Mesenchymal stem cell (in vitro differentiated cells and primary cell): Measurements from ENCODE around the gene PTPRN2.

Experiments used
- DNase-seq: peaks from one replicate; pipeline ENCODE4 v3.0.0-alpha.2; 2013
- H2AFZ ChIP-seq: one replicate; pipeline ENCODE4 v1.6.1; 2013; ENCODE audit warnings: low read depth, mild to moderate bottlenecking, control low read depth, inconsistent platforms, low read length, moderate library complexity
- H2AK5ac ChIP-seq: 2 replicates; pipeline ENCODE4 v1.6.1; 2013; ENCODE audit warnings: low read length, moderate library complexity, mild to moderate bottlenecking, inconsistent platforms; ENCODE audit not compliant: severe bottlenecking
- H2BK120ac ChIP-seq: one replicate; pipeline ENCODE4 v1.6.1; 2013; ENCODE audit warnings: low read depth, mild to moderate bottlenecking, inconsistent platforms, low read length, moderate library complexity
- H2BK12ac ChIP-seq, 2 experiments: one replicate each; pipeline ENCODE4 v1.6.1; 2013; ENCODE audit warnings: inconsistent platforms in 2 of 2, low read length in 2 of 2, mild to moderate bottlenecking in 2 of 2, moderate library complexity in 2 of 2, control low read depth in 1 of 2
- H2BK15ac ChIP-seq: one replicate; pipeline ENCODE4 v1.6.1; 2013; ENCODE audit warnings: mild to moderate bottlenecking, low read depth, inconsistent platforms; ENCODE audit not compliant: poor library complexity, severe bottlenecking
- H2BK5ac ChIP-seq: 2 replicates; pipeline ENCODE4 v1.6.1; 2013; ENCODE audit warnings: low read depth, mild to moderate bottlenecking, low read length, control low read depth, inconsistent platforms; ENCODE audit not compliant: poor library complexity, severe bottlenecking
- H3K14ac ChIP-seq, 2 experiments: one replicate each; pipeline ENCODE4 v1.6.1; 2013; ENCODE audit warnings: inconsistent platforms in 2 of 2, low read length in 2 of 2, control low read depth in 1 of 2, mild to moderate bottlenecking in 1 of 2, moderate library complexity in 1 of 2
- H3K18ac ChIP-seq, 2 experiments: one replicate each; pipeline ENCODE4 v1.6.1; 2013; ENCODE audit warnings: inconsistent platforms in 2 of 2, low read length in 2 of 2, control low read depth in 1 of 2, low read depth in 1 of 2, mild to moderate bottlenecking in 1 of 2
- H3K23ac ChIP-seq, 2 experiments: one replicate each; pipeline ENCODE4 v1.6.1; 2013; ENCODE audit warnings: inconsistent platforms in 2 of 2, low read length in 2 of 2, mild to moderate bottlenecking in 2 of 2, moderate library complexity in 2 of 2, control low read depth in 1 of 2
- H3K27ac ChIP-seq: 2 replicates; pipeline ENCODE4 v1.5.1; 2013; ENCODE audit warnings: mild to moderate bottlenecking, moderate library complexity, low read length, control low read depth, inconsistent platforms; ENCODE audit not compliant: poor library complexity, severe bottlenecking
- H3K27me3 ChIP-seq, 2 experiments: 2 replicates each; pipeline versions ENCODE4 v1.6.1 to v1.7.0; 2013; ENCODE audit warnings: low read length in 2 of 2, mild to moderate bottlenecking in 2 of 2, moderate library complexity in 2 of 2, control low read depth in 1 of 2, inconsistent platforms in 1 of 2; ENCODE audit not compliant: control insufficient read depth in 1 of 2, insufficient read depth in 1 of 2
- H3K36me3 ChIP-seq, 2 experiments: 2 replicates each; pipeline versions ENCODE4 v1.6.1 to v1.7.0; 2013; ENCODE audit warnings: low read length in 2 of 2, control low read depth in 1 of 2, inconsistent platforms in 1 of 2, low read depth in 1 of 2, mild to moderate bottlenecking in 1 of 2; ENCODE audit not compliant: insufficient read depth in 2 of 2, control insufficient read depth in 1 of 2
- H3K4ac ChIP-seq, 2 experiments: one replicate each; pipeline ENCODE4 v1.6.1; 2013; ENCODE audit warnings: inconsistent platforms in 2 of 2, low read length in 2 of 2, mild to moderate bottlenecking in 2 of 2, moderate library complexity in 2 of 2, control low read depth in 1 of 2, low read depth in 1 of 2
- H3K4me1 ChIP-seq: 2 replicates; pipeline ENCODE4 v1.6.1; 2013; ENCODE audit warnings: low read depth, low read length, control low read depth; ENCODE audit not compliant: control insufficient read depth, insufficient read depth
- H3K4me2 ChIP-seq: 2 replicates; pipeline ENCODE4 v1.6.1; 2013; ENCODE audit warnings: low read length, mild to moderate bottlenecking, inconsistent platforms; ENCODE audit not compliant: poor library complexity, severe bottlenecking
- H3K4me3 ChIP-seq, 2 experiments: 2 replicates each; pipeline versions ENCODE4 v1.5.1 to v1.7.0; 2013; ENCODE audit warnings: low read length in 2 of 2, mild to moderate bottlenecking in 2 of 2, control low read depth in 1 of 2, low read depth in 1 of 2; ENCODE audit not compliant: insufficient read depth in 1 of 2
- H3K79me1 ChIP-seq: replicated peaks from 2 replicates; pipeline ENCODE4 v1.6.1; 2013; ENCODE audit warnings: mild to moderate bottlenecking, control low read depth, low read length, inconsistent platforms; ENCODE audit not compliant: poor library complexity, severe bottlenecking
- H3K9ac ChIP-seq: 2 replicates; pipeline ENCODE4 v1.7.0; 2013; ENCODE audit warnings: mild to moderate bottlenecking, low read length, moderate library complexity
- H3K9me3 ChIP-seq: 2 replicates; pipeline ENCODE4 v1.7.0; 2013; ENCODE audit warnings: mild to moderate bottlenecking, low read length; ENCODE audit not compliant: control insufficient read depth
- H4K8ac ChIP-seq: one replicate; pipeline ENCODE4 v1.6.1; 2013; ENCODE audit warnings: inconsistent platforms, mild to moderate bottlenecking, low read length, moderate library complexity
- H4K91ac ChIP-seq: one replicate; pipeline ENCODE4 v1.6.1; 2013; ENCODE audit warnings: mild to moderate bottlenecking, low read length, inconsistent platforms
- WGBS: methylation state at CpG from one replicate; pipeline ENCODE4 v1.1.7; 2013; ENCODE audit warnings: mixed read lengths; 5-methylcytosine and 5-hydroxymethylcytosine counted together

PTPRN2 gene

GRCh38 chr7:158375034-158375433 lies 212.6 kb downstream of the PTPRN2 start:
- Histone ChIP-seq H2BK15ac (no peak overlapping the region), H3K4me3 (no peak overlapping the region), H4K8ac (no peak overlapping the region), H3K4ac (no peak overlapping the region), H3K36me3 (no peaks in the 10 kb centered on the region), H3K79me1 (no peaks in the 10 kb centered on the region), H2AK5ac (no peak overlapping the region), H2BK5ac (no peak overlapping the region), H3K27ac (no peak overlapping the region), H2BK120ac (no peak overlapping the region), H3K14ac (no peak overlapping the region), H3K9me3 (no peaks in the 10 kb centered on the region), H3K23ac (no peak overlapping the region), H2BK12ac (no peak overlapping the region), H4K91ac (no peak overlapping the region), H3K18ac (no peak overlapping the region), H3K27me3 (no peaks in the 10 kb centered on the region), H3K9ac (no peak overlapping the region), H3K4me2 (no peak overlapping the region), H2AFZ (no peak overlapping the region), H3K4me1 (no peaks in the 10 kb centered on the region)
- 60% methylated on average over 4 of the region's 4 CpGs for WGBS
- no peak for DNase-seq

- no peak overlapping the region for H4K8ac ChIP-seq
- no peaks in the 10 kb centered on the region for H3K27me3 ChIP-seq
- H3K27ac ChIP-seq = no peak overlapping the region
- no peaks in the 10 kb centered on the region for H3K36me3 ChIP-seq
- no peak overlapping the region for H3K23ac ChIP-seq
- H3K14ac ChIP-seq = no peak overlapping the region
- no peak overlapping the region for H2BK5ac ChIP-seq
- H3K9me3 ChIP-seq = no peaks in the 10 kb centered on the region
- H2AK5ac ChIP-seq = no peak overlapping the region
- H3K18ac ChIP-seq = no peak overlapping the region
- H2BK15ac ChIP-seq = no peak overlapping the region
- H3K9ac ChIP-seq = no peak overlapping the region
- H2BK12ac ChIP-seq = no peak overlapping the region
- DNase-seq = no peak
- H2BK120ac ChIP-seq = no peak overlapping the region
- no peaks in the 10 kb centered on the region for H3K79me1 ChIP-seq
- H4K91ac ChIP-seq = no peak overlapping the region
- WGBS = 91% methylated on average over 5 of the region's 6 CpGs
- no peaks in the 10 kb centered on the region for H3K4me1 ChIP-seq
- no peak overlapping the region for H2AFZ ChIP-seq
- no peak overlapping the region for H3K4ac ChIP-seq
- no peak overlapping the region for H3K4me2 ChIP-seq
- no peak overlapping the region for H3K4me3 ChIP-seq
Observed at GRCh38 chr7:158374586-158374985, 213.0 kb downstream of the PTPRN2 start.

- no peak overlapping the region for H2BK120ac ChIP-seq
- H2BK12ac ChIP-seq = no peak overlapping the region
- H4K8ac ChIP-seq = no peak overlapping the region
- H2AFZ ChIP-seq = no peak overlapping the region
- H3K4me2 ChIP-seq = no peak overlapping the region
- no peak overlapping the region for H2BK15ac ChIP-seq
- no peak overlapping the region for H3K18ac ChIP-seq
- H3K27me3 ChIP-seq = no peaks in the 10 kb centered on the region
- WGBS = 53% methylated on average over 4 of the region's 5 CpGs
- no peaks in the 10 kb centered on the region for H3K9me3 ChIP-seq
- no peak overlapping the region for H3K14ac ChIP-seq
- H4K91ac ChIP-seq = peak overlapping the region; percentile 3
- DNase-seq = no peak
- no peaks in the 10 kb centered on the region for H3K79me1 ChIP-seq
- H3K9ac ChIP-seq = no peak overlapping the region
- H3K36me3 ChIP-seq = no peaks in the 10 kb centered on the region
- H2AK5ac ChIP-seq = no peak overlapping the region
- H3K4me3 ChIP-seq = no peak overlapping the region
- no peak overlapping the region for H2BK5ac ChIP-seq
- no peaks in the 10 kb centered on the region for H3K4me1 ChIP-seq
- no peak overlapping the region for H3K27ac ChIP-seq
- H3K23ac ChIP-seq = no peak overlapping the region
- H3K4ac ChIP-seq = no peak overlapping the region
Observed at GRCh38 chr7:158374146-158374545, 213.5 kb downstream of the PTPRN2 start.

GRCh38 chr7:158373476-158374133 lies 214.0 kb downstream of the PTPRN2 start:
- no peak overlapping the region for H3K14ac ChIP-seq
- H3K4me2 ChIP-seq = no peak overlapping the region
- no peak overlapping the region for H2AFZ ChIP-seq
- H3K9ac ChIP-seq = no peak overlapping the region
- no peaks in the 10 kb centered on the region for H3K4me1 ChIP-seq
- 80% methylated on average over 17 of the region's 18 CpGs for whole genome bisulfite sequencing
- H2BK120ac ChIP-seq = no peak overlapping the region
- H3K36me3 ChIP-seq = no peaks in the 10 kb centered on the region
- no peak overlapping the region for H3K4ac ChIP-seq
- H3K18ac ChIP-seq = no peak overlapping the region
- H3K9me3 ChIP-seq = no peaks in the 10 kb centered on the region
- H3K79me1 ChIP-seq = no peaks in the 10 kb centered on the region
- no peak overlapping the region for H4K8ac ChIP-seq
- H2BK12ac ChIP-seq = no peak overlapping the region
- no peak overlapping the region for H3K23ac ChIP-seq
- no peak overlapping the region for H3K27ac ChIP-seq
- no peak overlapping the region for H2BK5ac ChIP-seq
- H4K91ac ChIP-seq = peak overlapping the region; percentile 3
- no peaks in the 10 kb centered on the region for H3K27me3 ChIP-seq
- no peak overlapping the region for H2BK15ac ChIP-seq
- DNase-seq = no peak
- no peak overlapping the region for H3K4me3 ChIP-seq
- H2AK5ac ChIP-seq = no peak overlapping the region
